ENCODE measurements around the gene TRAPPC11. TPM values are rescaled to one million over a fixed set of nuclear protein-coding genes. Genes with fewer than 3 reads are reported as not detected.

Gene TRAPPC11
- total RNA-seq, 1 experiment from 2014 or later: 29.1 TPM

- CTCF ChIA-PET: no interaction called here
- BruUV-seq (replicated peaks): no TSS peak
- intact Hi-C loops (cut with micrococcal nuclease; ENCODE audit: unreplicated experiment): loop anchor here (10.0 kb wide), 1 partner anchor 253 kb away; no protein-coding TSS in a partner anchor
- H3K9me3 ChIP-seq (ENCODE audit: low read depth, low read length, poor library complexity, severe bottlenecking): no peaks in the 10 kb centered on the region
- no peak for TF ChIP-seq CTCF (conservative IDR thresholded peaks at IDR 0.05; ENCODE audit: low read depth, low read length)
- TF ChIP-seq EZH2 (IDR thresholded peaks at IDR 0.05; ENCODE audit: borderline replicate concordance, low read depth, low read length, poor library complexity, severe bottlenecking): no peak
- H3K4me1 ChIP-seq (ENCODE audit: insufficient read depth, low read length, poor library complexity, severe bottlenecking): no peaks in the 10 kb centered on the region
- DNase-seq (ENCODE audit: low spot score): no peak
- no peak overlapping the region for H3K4me3 ChIP-seq (ENCODE audit: low read depth, low read length, poor library complexity, severe bottlenecking)
- no peaks in the 10 kb centered on the region for H3K27me3 ChIP-seq (replicated peaks; ENCODE audit: insufficient read depth, low read depth, low read length, poor library complexity)
- POLR2A ChIA-PET (ENCODE audit: low non-redundant PET): no interaction called here
- H3K36me3 ChIP-seq (ENCODE audit: insufficient read depth, low read length, poor library complexity, severe bottlenecking): no peaks in the 10 kb centered on the region
- H3K27ac ChIP-seq (ENCODE audit: low read depth, low read length, poor library complexity, severe bottlenecking): no peak overlapping the region
Observed at GRCh38 chr4:183727482-183727881, 68.4 kb downstream of the TRAPPC11 start.

- no TSS peak for BruUV-seq (replicated peaks)
- Histone ChIP-seq H3K27ac (ENCODE audit: low read depth, low read length, poor library complexity, severe bottlenecking) (no peak overlapping the region), H3K36me3 (ENCODE audit: insufficient read depth, low read length, poor library complexity, severe bottlenecking) (no peaks in the 10 kb centered on the region), H3K4me3 (ENCODE audit: low read depth, low read length, poor library complexity, severe bottlenecking) (no peak overlapping the region), H3K27me3 (replicated peaks; ENCODE audit: insufficient read depth, low read depth, low read length, poor library complexity) (no peaks in the 10 kb centered on the region), H3K4me1 (ENCODE audit: insufficient read depth, low read length, poor library complexity, severe bottlenecking) (no peaks in the 10 kb centered on the region), H3K9me3 (ENCODE audit: low read depth, low read length, poor library complexity, severe bottlenecking) (no peaks in the 10 kb centered on the region)
- intact Hi-C loops (cut with micrococcal nuclease; ENCODE audit: unreplicated experiment): loop anchor here (10.0 kb wide), 1 partner anchor 254 kb away; no protein-coding TSS in a partner anchor
- TF ChIP-seq EZH2 (IDR thresholded peaks at IDR 0.05; ENCODE audit: borderline replicate concordance, low read depth, low read length, poor library complexity, severe bottlenecking): no peak
- TF ChIP-seq CTCF (conservative IDR thresholded peaks at IDR 0.05; ENCODE audit: low read depth, low read length): no peak
- no peak for DNase-seq (ENCODE audit: low spot score)
- ChIA-PET CTCF (no interaction called here), POLR2A (ENCODE audit: low non-redundant PET) (no interaction called here)
Observed at GRCh38 chr4:183728223-183729068, 69.4 kb downstream of the TRAPPC11 start.

GRCh38 chr4:183729069-183729406 is 69.9 kb downstream of the TRAPPC11 start:
- ChIA-PET POLR2A (ENCODE audit: low non-redundant PET) (no interaction called here), CTCF (no interaction called here)
- no peaks in the 10 kb centered on the region for H3K27me3 ChIP-seq (replicated peaks; ENCODE audit: insufficient read depth, low read depth, low read length, poor library complexity)
- no TSS peak for BruUV-seq (replicated peaks)
- TF ChIP-seq CTCF (conservative IDR thresholded peaks at IDR 0.05; ENCODE audit: low read depth, low read length) (no peak), EZH2 (IDR thresholded peaks at IDR 0.05; ENCODE audit: borderline replicate concordance, low read depth, low read length, poor library complexity, severe bottlenecking) (no peak)
- intact Hi-C loops (cut with micrococcal nuclease; ENCODE audit: unreplicated experiment): loop anchor here (10.0 kb wide), 1 partner anchor 254 kb away; no protein-coding TSS in a partner anchor
- H3K9me3 ChIP-seq (ENCODE audit: low read depth, low read length, poor library complexity, severe bottlenecking): no peaks in the 10 kb centered on the region
- H3K27ac ChIP-seq (ENCODE audit: low read depth, low read length, poor library complexity, severe bottlenecking): no peak overlapping the region
- DNase-seq (ENCODE audit: low spot score): no peak
- H3K4me3 ChIP-seq (ENCODE audit: low read depth, low read length, poor library complexity, severe bottlenecking): no peak overlapping the region
- no peaks in the 10 kb centered on the region for H3K4me1 ChIP-seq (ENCODE audit: insufficient read depth, low read length, poor library complexity, severe bottlenecking)
- H3K36me3 ChIP-seq (ENCODE audit: insufficient read depth, low read length, poor library complexity, severe bottlenecking): no peaks in the 10 kb centered on the region

All from A673 (cell line).